Progenitor cell of endocrine pancreas (in vitro differentiated cells): ENCODE measurements around the gene NMNAT2. TPM values are rescaled to one million over a fixed set of nuclear protein-coding genes. Genes with fewer than 3 reads are reported as not detected.

Source experiments
- DNase-seq: peaks from one replicate; pipeline ENCODE4 v3.0.0; 2021; ENCODE audit warnings: low spot score; ENCODE audit not compliant: unreplicated experiment
- H3K27ac Mint-ChIP-seq: 2 replicates; pipeline ENCODE4 v1.8.0; 2021; ENCODE audit warnings: mild to moderate bottlenecking, moderate library complexity, mixed read lengths
- H3K27me3 Mint-ChIP-seq: 2 replicates; pipeline ENCODE4 v1.8.0; 2021; ENCODE audit warnings: mixed read lengths
- H3K36me3 Mint-ChIP-seq: 2 replicates; pipeline ENCODE4 v1.8.0; 2022; ENCODE audit warnings: mixed read lengths; ENCODE audit not compliant: insufficient read depth
- H3K4me1 Mint-ChIP-seq: 2 replicates; pipeline ENCODE4 v1.8.0; 2021; ENCODE audit warnings: low read depth, mixed read lengths
- H3K4me3 Mint-ChIP-seq: 2 replicates; pipeline ENCODE4 v1.8.0; 2021; ENCODE audit warnings: low read depth, mild to moderate bottlenecking, moderate library complexity, mixed read lengths
- H3K9me3 Mint-ChIP-seq: 2 replicates; pipeline ENCODE4 v1.8.0; 2021; ENCODE audit warnings: low read depth, mixed read lengths
- CTCF ChIP-seq: fragments of 200-600 bp; sonication (generic); IDR thresholded peaks from one replicate; pipeline ENCODE4 v1.5.0; 2021; ENCODE audit warnings: antibody characterized with exemption, mild to moderate bottlenecking; ENCODE audit not compliant: unreplicated experiment
- total RNA-seq: library from RNA; stranded (reverse); gene quantifications from 2 replicates; pipeline ENCODE4 v1.2.1, GENCODE V29; 2021

Gene NMNAT2
- total RNA-seq, 1 donor from 2014 or later: 3.1 TPM

GRCh38 chr1:183330335-183330734 is 87.8 kb downstream of the NMNAT2 start:
- DNase-seq: no peak
- H3K27ac Mint-ChIP-seq: peak overlapping the region; percentile 22
- H3K9me3 Mint-ChIP-seq: no peaks in the 10 kb centered on the region
- H3K4me3 Mint-ChIP-seq: no peak overlapping the region
- peaks cover 18% of the 10 kb centered on the region for H3K27me3 Mint-ChIP-seq
- no peaks in the 10 kb centered on the region for H3K36me3 Mint-ChIP-seq
- peaks cover 14% of the 10 kb centered on the region for H3K4me1 Mint-ChIP-seq
- TF ChIP-seq CTCF: no peak

GRCh38 chr1:183328371-183328770 is 89.8 kb downstream of the NMNAT2 start:
- Mint-ChIP-seq H3K36me3 (no peaks in the 10 kb centered on the region), H3K9me3 (no peaks in the 10 kb centered on the region), H3K27me3 (peaks cover 18% of the 10 kb centered on the region), H3K4me1 (peaks cover 14% of the 10 kb centered on the region), H3K4me3 (no peak overlapping the region), H3K27ac (no peak overlapping the region)
- TF ChIP-seq CTCF: no peak
- DNase-seq: no peak

GRCh38 chr1:183327434-183328290 is 90.5 kb downstream of the NMNAT2 start:
- no peak for TF ChIP-seq CTCF
- Mint-ChIP-seq H3K4me3 (no peak overlapping the region), H3K9me3 (no peaks in the 10 kb centered on the region), H3K4me1 (peaks cover 14% of the 10 kb centered on the region), H3K36me3 (no peaks in the 10 kb centered on the region), H3K27ac (no peak overlapping the region), H3K27me3 (peaks cover 18% of the 10 kb centered on the region)
- no peak for DNase-seq

- no peaks in the 10 kb centered on the region for H3K36me3 Mint-ChIP-seq
- no peaks in the 10 kb centered on the region for H3K9me3 Mint-ChIP-seq
- H3K27ac Mint-ChIP-seq: no peak overlapping the region
- peaks cover 10% of the 10 kb centered on the region for H3K27me3 Mint-ChIP-seq
- H3K4me1 Mint-ChIP-seq: peaks cover 4% of the 10 kb centered on the region
- H3K4me3 Mint-ChIP-seq: no peak overlapping the region
- no peak for TF ChIP-seq CTCF
- DNase-seq: no peak
Observed at GRCh38 chr1:183323849-183324683, 94.1 kb downstream of the NMNAT2 start.

- no peaks in the 10 kb centered on the region for H3K27me3 Mint-ChIP-seq
- H3K4me3 Mint-ChIP-seq: no peak overlapping the region
- no peak for TF ChIP-seq CTCF
- no peaks in the 10 kb centered on the region for H3K9me3 Mint-ChIP-seq
- peaks cover 4% of the 10 kb centered on the region for H3K4me1 Mint-ChIP-seq
- DNase-seq: no peak
- H3K27ac Mint-ChIP-seq: no peak overlapping the region
- H3K36me3 Mint-ChIP-seq: no peaks in the 10 kb centered on the region
Observed at GRCh38 chr1:183319606-183320005, 98.6 kb downstream of the NMNAT2 start.
